Erythroblast (primary cell): ENCODE results near the gene AKAP13.

Experiments
- GATA1 ChIP-seq: IDR thresholded peaks from 2 replicates; pipeline ENCODE4 v1.6.1; 2011; ENCODE audit warnings: low read depth, mild to moderate bottlenecking, control low read depth, low read length, moderate library complexity
- POLR2A ChIP-seq: IDR thresholded peaks from 2 replicates; pipeline ENCODE4 v1.6.1; 2011; ENCODE audit warnings: mild to moderate bottlenecking, low read length

- TF ChIP-seq POLR2A (no peak), GATA1 (no peak)
These were observed 276.7 kb downstream of the AKAP13 start for GRCh38 chr15:85657132-85657531.
